ENCODE data around the gene DMC1. TPM values are rescaled to one million over a fixed set of nuclear protein-coding genes. Genes with fewer than 3 reads are reported as not detected.

Gene DMC1
- total and polyA plus RNA-seq, 9 of the 15 experiments (the other 6 are each of a cell fraction or from before 2014, with no cell fraction given): 5.5 to 55.5 (median 9.8) TPM

GRCh38 chr22:38506118-38506962, 63.6 kb downstream of the DMC1 start, which contains the start of gene DDX17 (continued):
- TF ChIP-seq FOXJ2 (tag; IDR thresholded peaks at IDR 0.05): peak; percentile 64; the same call in 1 of the 2 replicates
- peak; percentile 98 for TF ChIP-seq RBFOX2 (IDR thresholded peaks at IDR 0.05; ENCODE audit: low read depth, low read length)
- no peak for TF ChIP-seq SRSF7 (optimal IDR thresholded peaks at IDR 0.05; ENCODE audit: low read depth, low read length)
- no peak for TF ChIP-seq FOXP4 (CRISPR knock-in tag; IDR thresholded peaks at IDR 0.05; ENCODE audit: borderline replicate concordance)
- no peak for TF ChIP-seq MCM5 (IDR thresholded peaks at IDR 0.05; ENCODE audit: low read depth)
- peak; percentile 90 for TF ChIP-seq TBP (optimal IDR thresholded peaks at IDR 0.05; ENCODE audit: low read depth, low read length)
- TF ChIP-seq VEZF1 (CRISPR knock-in tag; IDR thresholded peaks at IDR 0.05): peak; percentile 42; the same call in 1 of the 2 replicates
- TF ChIP-seq SMARCA5 (IDR thresholded peaks at IDR 0.05): no peak
- TF ChIP-seq SMAD3 (CRISPR knock-in tag; conservative IDR thresholded peaks at IDR 0.05): peak; percentile 63; the same call in 1 of the 2 replicates
- TF ChIP-seq UBTF (IDR thresholded peaks at IDR 0.05; ENCODE audit: borderline replicate concordance in 1 of 2, low read depth in 2 of 2, low read length in 2 of 2): peak in 1 of 2 experiments; percentile 0; a peak in 1 of 4 replicates
- TF ChIP-seq ZBTB9 (CRISPR knock-in tag; IDR thresholded peaks at IDR 0.05): peak; percentile 89
- peak; percentile 65; the same call in 1 of the 2 replicates for TF ChIP-seq ESRRA (IDR thresholded peaks at IDR 0.05; ENCODE audit: borderline replicate concordance, low read depth)
- TF ChIP-seq BRF1 (IDR thresholded peaks at IDR 0.05; ENCODE audit: borderline replicate concordance, extremely low read depth, insufficient read length): no peak
- no peak for TF ChIP-seq NR2C2 (CRISPR knock-in tag; IDR thresholded peaks at IDR 0.05)
- peak; percentile 72; the same call in 1 of the 2 replicates for TF ChIP-seq NR2C2 (tag; IDR thresholded peaks at IDR 0.05)
- peak; percentile 95 for TF ChIP-seq MTA1 (IDR thresholded peaks at IDR 0.05; ENCODE audit: borderline replicate concordance)
- no peak for TF ChIP-seq ZNF121 (CRISPR knock-in tag; conservative IDR thresholded peaks at IDR 0.05)

Data from K562 (cell line).